Measurements from ENCODE around the gene LIPG. TPM values are rescaled to one million over a fixed set of nuclear protein-coding genes. Genes with fewer than 3 reads are reported as not detected.
"Not testable (repeated sequence)": the region's sequence is repeated elsewhere in the genome, so short reads cannot be mapped to it uniquely, and the experiment has no call there.

Gene LIPG
- polyA plus RNA-seq, 1 donor (not counting 4 experiments of a cell fraction or from before 2014, with no cell fraction given): 241 TPM

DNA sequence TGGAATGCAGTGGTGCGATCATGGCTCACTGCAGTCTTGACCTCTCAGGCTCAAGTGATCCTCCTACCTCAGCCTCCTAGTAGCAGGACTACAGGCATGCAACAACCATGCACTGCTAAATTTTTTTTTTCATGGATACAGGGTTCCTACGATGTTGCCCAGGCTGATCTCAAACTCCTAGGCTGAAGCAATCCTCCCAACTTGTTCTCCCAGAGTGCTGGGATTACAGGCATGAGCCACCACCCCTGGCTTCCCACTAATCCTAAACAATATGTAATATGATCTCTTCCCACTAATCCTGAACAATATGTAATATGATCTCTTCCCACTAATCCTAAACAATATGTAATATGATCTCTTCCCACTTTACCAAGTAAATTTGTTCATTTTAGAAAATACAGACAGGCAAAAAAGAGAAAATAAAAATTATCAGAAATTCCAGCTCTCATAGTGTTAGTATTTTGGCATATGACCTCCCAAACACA is 41.2 kb upstream of the LIPG start:
- no peaks in the 10 kb centered on the region for H3K27me3 ChIP-seq (ENCODE audit: control insufficient read depth, extremely low read depth, insufficient read depth, low read length)
- no peak overlapping the region for H2AFZ ChIP-seq (ENCODE audit: control insufficient read depth, low read length)
- no peak overlapping the region for H3K9ac ChIP-seq (ENCODE audit: control insufficient read depth, extremely low read depth, insufficient read depth, low read length)
- no peaks in the 10 kb centered on the region for H3K79me2 ChIP-seq (ENCODE audit: control insufficient read depth, insufficient read depth, low read length)
- TF ChIP-seq, protein P1, sequence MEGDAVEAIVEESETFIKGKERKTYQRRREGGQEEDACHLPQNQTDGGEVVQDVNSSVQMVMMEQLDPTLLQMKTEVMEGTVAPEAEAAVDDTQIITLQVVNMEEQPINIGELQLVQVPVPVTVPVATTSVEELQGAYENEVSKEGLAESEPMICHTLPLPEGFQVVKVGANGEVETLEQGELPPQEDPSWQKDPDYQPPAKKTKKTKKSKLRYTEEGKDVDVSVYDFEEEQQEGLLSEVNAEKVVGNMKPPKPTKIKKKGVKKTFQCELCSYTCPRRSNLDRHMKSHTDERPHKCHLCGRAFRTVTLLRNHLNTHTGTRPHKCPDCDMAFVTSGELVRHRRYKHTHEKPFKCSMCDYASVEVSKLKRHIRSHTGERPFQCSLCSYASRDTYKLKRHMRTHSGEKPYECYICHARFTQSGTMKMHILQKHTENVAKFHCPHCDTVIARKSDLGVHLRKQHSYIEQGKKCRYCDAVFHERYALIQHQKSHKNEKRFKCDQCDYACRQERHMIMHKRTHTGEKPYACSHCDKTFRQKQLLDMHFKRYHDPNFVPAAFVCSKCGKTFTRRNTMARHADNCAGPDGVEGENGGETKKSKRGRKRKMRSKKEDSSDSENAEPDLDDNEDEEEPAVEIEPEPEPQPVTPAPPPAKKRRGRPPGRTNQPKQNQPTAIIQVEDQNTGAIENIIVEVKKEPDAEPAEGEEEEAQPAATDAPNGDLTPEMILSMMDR (optimal IDR thresholded peaks at IDR 0.05 in 1 of 3, IDR thresholded peaks at IDR 0.05 in 1 of 3, conservative IDR thresholded peaks at IDR 0.05 in 1 of 3; ENCODE audit: extremely low read depth in 1 of 3, insufficient read depth in 2 of 3, low read length in 3 of 3): no peak
- TF ChIP-seq EZH2 (IDR thresholded peaks at IDR 0.05; ENCODE audit: low read length): no peak
- FAIRE-seq (no peak), DNase-seq (ENCODE audit: low read depth, low spot score) (no peak)
- dilution Hi-C loops (cut with MboI; ENCODE audit: extremely low pct_ligation_motif_present, low sequenced_read_pairs): no loop called here
- H3K9me3 ChIP-seq (ENCODE audit: control insufficient read depth, low read depth, low read length): no peaks in the 10 kb centered on the region
- no peak overlapping the region for H3K4me3 ChIP-seq (ENCODE audit: control insufficient read depth in 2 of 3, extremely low read depth in 1 of 3, insufficient read depth in 2 of 3, low read depth in 1 of 3, low read length in 3 of 3)
- no peaks in the 10 kb centered on the region for H3K36me3 ChIP-seq (ENCODE audit: control insufficient read depth in 2 of 2, extremely low read depth in 1 of 2, insufficient read depth in 2 of 2, low read length in 2 of 2)
- H3K4me1 ChIP-seq (ENCODE audit: control insufficient read depth, extremely low read depth, insufficient read depth, low read length): peaks cover 7% of the 10 kb centered on the region
- H3K9me1 ChIP-seq (ENCODE audit: control insufficient read depth, extremely low read depth, insufficient read depth, low read length): no peaks in the 10 kb centered on the region
- H3K4me2 ChIP-seq (ENCODE audit: control insufficient read depth, extremely low read depth, insufficient read depth, low read depth, low read length): no peak overlapping the region
- no peak overlapping the region for H3K27ac ChIP-seq (ENCODE audit: control insufficient read depth, insufficient read depth, low read length)
- H4K20me1 ChIP-seq (ENCODE audit: control insufficient read depth, extremely low read depth, insufficient read depth, low read length): no peaks in the 10 kb centered on the region

DNA sequence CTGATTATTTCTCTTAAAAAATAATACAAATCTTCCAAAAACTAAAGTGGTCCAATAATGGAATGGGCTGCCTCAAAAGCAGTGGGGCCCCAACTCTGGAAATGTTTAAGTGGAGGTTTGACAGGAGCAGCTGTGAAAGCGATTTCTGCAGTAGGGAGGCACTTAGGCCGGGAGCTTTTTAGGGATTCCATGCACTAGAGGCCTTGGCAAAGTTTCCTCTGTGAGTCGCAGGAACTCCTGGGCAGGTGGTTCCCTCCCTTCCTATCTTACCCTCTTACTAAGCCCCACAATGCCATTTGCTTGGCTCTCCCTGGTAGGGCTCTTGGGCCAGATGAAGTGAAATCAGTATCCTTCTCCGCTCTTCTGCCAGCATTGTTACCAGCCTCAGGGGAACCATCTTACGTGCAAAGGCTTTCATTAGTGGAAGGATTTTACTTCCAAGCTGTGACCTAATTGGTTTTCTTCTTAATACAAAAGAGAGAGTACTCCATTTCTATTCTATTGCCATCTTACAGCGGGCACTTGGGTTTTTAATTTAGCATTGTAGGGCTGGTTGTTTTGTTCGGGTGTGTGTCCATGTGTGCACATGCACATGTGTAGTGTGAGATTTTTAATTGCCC is 40.5 kb upstream of the LIPG start:
- dilution Hi-C loops (cut with MboI; ENCODE audit: extremely low pct_ligation_motif_present, low sequenced_read_pairs): no loop called here
- H3K4me2 ChIP-seq (ENCODE audit: control insufficient read depth, extremely low read depth, insufficient read depth, low read depth, low read length): no peak overlapping the region
- H3K9me1 ChIP-seq (ENCODE audit: control insufficient read depth, extremely low read depth, insufficient read depth, low read length): no peaks in the 10 kb centered on the region

DNA sequence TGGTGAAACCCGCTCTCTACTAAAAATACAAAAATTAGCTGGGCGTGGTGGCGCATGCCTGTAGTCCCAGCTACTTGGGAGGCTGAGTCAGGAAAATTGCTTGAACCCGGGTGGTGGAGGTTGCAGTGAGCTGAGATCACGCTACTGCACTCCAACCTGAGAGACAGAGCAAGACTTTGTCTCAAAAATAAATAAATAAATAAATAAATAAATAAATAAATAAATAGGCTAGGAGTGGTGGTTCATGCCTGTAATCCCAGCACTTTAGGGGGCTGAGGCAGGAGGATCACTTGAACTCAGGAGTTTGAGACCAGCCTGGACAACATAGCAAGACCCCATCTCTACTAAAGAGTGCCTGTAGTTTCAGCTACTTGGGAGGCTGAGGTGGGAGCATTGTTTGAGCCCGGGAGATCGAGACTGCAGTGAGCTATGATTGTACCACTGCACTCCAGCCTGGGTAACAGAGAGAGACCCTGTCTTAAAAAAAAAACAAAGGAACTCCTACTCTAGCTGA is 38.2 kb upstream of the LIPG start:
- not testable (repeated sequence) for FAIRE-seq; H4K20me1 ChIP-seq (ENCODE audit: control insufficient read depth, extremely low read depth, insufficient read depth, low read length)

More for the DNA sequence above, 40.5 kb upstream of the LIPG start:
- H3K27me3 ChIP-seq (ENCODE audit: control insufficient read depth, extremely low read depth, insufficient read depth, low read length): no peaks in the 10 kb centered on the region
- TF ChIP-seq, protein P1 (optimal IDR thresholded peaks at IDR 0.05 in 1 of 3, IDR thresholded peaks at IDR 0.05 in 1 of 3, conservative IDR thresholded peaks at IDR 0.05 in 1 of 3; ENCODE audit: extremely low read depth in 1 of 3, insufficient read depth in 2 of 3, low read length in 3 of 3): no peak
- TF ChIP-seq EZH2 (IDR thresholded peaks at IDR 0.05; ENCODE audit: low read length): no peak
- H3K36me3 ChIP-seq (ENCODE audit: control insufficient read depth in 2 of 2, extremely low read depth in 1 of 2, insufficient read depth in 2 of 2, low read length in 2 of 2): no peaks in the 10 kb centered on the region
- H3K79me2 ChIP-seq (ENCODE audit: control insufficient read depth, insufficient read depth, low read length): no peaks in the 10 kb centered on the region
- peaks cover 7% of the 10 kb centered on the region for H3K4me1 ChIP-seq (ENCODE audit: control insufficient read depth, extremely low read depth, insufficient read depth, low read length)
- H4K20me1 ChIP-seq (ENCODE audit: control insufficient read depth, extremely low read depth, insufficient read depth, low read length): no peaks in the 10 kb centered on the region
- no peak overlapping the region for H3K27ac ChIP-seq (ENCODE audit: control insufficient read depth, insufficient read depth, low read length)
- DNase-seq (ENCODE audit: low read depth, low spot score) (no peak), FAIRE-seq (no peak)
- H3K9ac ChIP-seq (ENCODE audit: control insufficient read depth, extremely low read depth, insufficient read depth, low read length): no peak overlapping the region
- H2AFZ ChIP-seq (ENCODE audit: control insufficient read depth, low read length): no peak overlapping the region
- no peaks in the 10 kb centered on the region for H3K9me3 ChIP-seq (ENCODE audit: control insufficient read depth, low read depth, low read length)
- no peak overlapping the region for H3K4me3 ChIP-seq (ENCODE audit: control insufficient read depth in 2 of 3, extremely low read depth in 1 of 3, insufficient read depth in 2 of 3, low read depth in 1 of 3, low read length in 3 of 3)

More for the DNA sequence above, 38.2 kb upstream of the LIPG start:
- H3K9me1 ChIP-seq (ENCODE audit: control insufficient read depth, extremely low read depth, insufficient read depth, low read length); H3K36me3 ChIP-seq (ENCODE audit: control insufficient read depth in 2 of 2, extremely low read depth in 1 of 2, insufficient read depth in 2 of 2, low read length in 2 of 2); H3K9ac ChIP-seq (ENCODE audit: control insufficient read depth, extremely low read depth, insufficient read depth, low read length); H3K9me3 ChIP-seq (ENCODE audit: control insufficient read depth, low read depth, low read length); H3K4me1 ChIP-seq (ENCODE audit: control insufficient read depth, extremely low read depth, insufficient read depth, low read length); H3K4me3 ChIP-seq (ENCODE audit: control insufficient read depth in 2 of 3, extremely low read depth in 1 of 3, insufficient read depth in 2 of 3, low read depth in 1 of 3, low read length in 3 of 3); H2AFZ ChIP-seq (ENCODE audit: control insufficient read depth, low read length); H3K27ac ChIP-seq (ENCODE audit: control insufficient read depth, insufficient read depth, low read length); dilution Hi-C loops (cut with MboI; ENCODE audit: extremely low pct_ligation_motif_present, low sequenced_read_pairs); H3K79me2 ChIP-seq (ENCODE audit: control insufficient read depth, insufficient read depth, low read length); H3K27me3 ChIP-seq (ENCODE audit: control insufficient read depth, extremely low read depth, insufficient read depth, low read length); H3K4me2 ChIP-seq (ENCODE audit: control insufficient read depth, extremely low read depth, insufficient read depth, low read depth, low read length); DNase-seq (ENCODE audit: low read depth, low spot score): not testable (repeated sequence)

All from keratinocyte (primary cell).